Measurements from ENCODE around the gene AGPAT1.

AGPAT1 gene

DNA sequence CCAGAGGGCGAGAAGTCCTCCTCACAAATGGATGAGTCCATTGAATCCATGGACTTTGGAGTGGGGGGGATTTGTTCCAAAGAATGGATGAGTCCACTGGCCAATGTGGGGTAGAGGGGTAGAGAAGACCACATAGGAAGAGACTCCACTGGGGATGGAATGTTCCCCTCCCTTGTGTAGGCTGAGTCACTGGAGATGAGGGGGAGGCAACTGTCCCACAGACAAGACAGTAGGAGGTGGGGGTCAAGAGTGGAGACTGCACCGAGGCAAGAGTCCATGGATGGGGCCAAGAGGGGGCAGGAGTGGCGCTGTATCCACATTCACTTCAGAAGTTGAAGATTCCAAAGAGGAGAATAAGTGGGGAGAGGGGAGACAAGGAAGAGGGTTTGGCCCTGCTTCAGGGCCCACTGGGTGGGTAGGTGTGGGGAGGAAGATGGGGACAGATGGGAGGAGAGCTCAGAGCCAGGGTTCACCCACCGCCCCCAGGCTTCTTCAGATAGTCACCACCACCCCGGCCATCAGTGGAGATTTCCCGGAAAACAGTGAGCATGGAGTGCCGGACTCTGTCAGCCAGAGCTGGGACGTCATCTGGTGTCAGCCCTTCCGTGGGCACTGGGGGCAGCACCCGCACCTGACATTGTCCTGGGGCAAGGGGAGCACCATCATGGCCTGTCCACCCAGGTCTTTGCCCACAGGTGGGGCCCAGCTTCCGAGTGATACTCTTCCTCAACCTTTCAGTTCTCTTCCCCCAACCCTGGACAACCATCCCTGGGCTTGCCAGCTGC is 6.9 kb downstream of the AGPAT1 start:
- no peak for FAIRE-seq

DNA sequence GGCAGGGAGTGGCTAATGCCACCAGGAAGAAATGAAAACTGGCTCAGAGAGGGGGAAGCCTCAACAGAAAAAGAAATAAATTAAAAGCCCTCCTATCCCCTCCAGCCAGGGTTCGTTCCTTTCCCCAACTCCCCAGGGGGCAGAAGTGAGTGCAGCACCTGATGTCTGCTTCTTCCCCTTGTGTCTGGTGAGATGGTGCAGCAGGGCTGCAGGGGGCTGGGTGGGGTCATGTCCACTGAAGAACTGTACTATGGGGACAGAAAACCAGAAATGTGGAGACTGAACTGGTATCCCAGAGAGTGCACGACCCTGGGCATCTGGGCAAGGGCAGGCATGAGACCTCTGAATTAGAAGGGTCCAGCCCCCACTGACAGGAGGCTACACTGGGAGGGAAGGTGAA is 7.5 kb downstream of the AGPAT1 start:
- FAIRE-seq: no peak

DNA sequence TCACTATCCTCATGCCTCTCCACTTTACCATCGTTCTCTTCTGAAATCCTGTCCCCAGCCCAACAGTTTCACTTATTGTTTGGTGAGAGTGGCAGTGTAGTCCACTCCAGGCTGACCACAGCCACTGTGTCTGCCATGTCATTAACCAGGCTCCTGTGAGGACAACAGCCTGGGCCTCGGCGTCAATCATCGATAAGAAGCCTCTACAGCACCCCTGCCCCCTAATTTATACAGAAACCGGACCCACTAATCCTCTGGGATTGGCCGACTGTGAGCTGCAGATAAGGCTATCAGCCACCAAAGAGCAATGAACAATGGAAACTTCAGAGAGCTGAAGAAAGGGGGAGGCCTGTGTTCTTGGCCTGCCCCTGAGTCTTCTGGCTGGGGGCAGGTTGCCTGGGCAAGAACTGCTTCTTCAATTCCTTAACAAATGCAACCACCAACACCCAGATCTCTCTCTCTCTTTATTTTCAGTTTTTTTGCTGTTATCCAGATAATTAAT is 8.1 kb downstream of the AGPAT1 start:
- no peak for FAIRE-seq

DNA sequence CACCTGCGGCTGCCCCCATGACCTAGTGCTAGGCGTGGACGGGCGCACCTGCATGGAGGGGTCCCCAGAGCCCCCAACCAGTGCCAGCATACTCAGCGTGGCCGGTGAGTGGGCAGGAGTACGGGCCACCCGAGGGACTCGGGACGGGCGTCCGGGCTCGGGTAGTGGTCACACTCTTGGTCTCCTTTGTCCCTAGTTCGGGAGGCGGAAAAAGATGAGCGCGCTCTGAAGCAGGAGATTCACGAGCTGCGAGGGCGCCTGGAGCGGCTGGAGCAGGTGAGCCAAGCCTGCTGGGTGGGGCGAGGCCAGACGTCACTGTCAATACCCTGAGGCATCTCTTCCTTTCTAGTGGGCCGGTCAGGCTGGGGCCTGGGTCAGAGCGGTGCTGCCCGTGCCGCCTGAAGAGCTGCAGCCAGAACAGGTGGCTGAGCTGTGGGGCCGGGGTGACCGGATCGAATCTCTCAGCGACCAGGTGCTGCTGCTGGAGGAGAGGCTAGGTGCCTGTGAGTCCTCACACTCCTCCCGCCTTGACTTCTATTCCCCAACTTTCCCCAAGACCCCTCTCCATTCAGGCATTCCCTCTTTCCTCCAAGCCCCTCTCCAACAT is 8.6 kb downstream of the AGPAT1 start:
- FAIRE-seq: no peak

DNA sequence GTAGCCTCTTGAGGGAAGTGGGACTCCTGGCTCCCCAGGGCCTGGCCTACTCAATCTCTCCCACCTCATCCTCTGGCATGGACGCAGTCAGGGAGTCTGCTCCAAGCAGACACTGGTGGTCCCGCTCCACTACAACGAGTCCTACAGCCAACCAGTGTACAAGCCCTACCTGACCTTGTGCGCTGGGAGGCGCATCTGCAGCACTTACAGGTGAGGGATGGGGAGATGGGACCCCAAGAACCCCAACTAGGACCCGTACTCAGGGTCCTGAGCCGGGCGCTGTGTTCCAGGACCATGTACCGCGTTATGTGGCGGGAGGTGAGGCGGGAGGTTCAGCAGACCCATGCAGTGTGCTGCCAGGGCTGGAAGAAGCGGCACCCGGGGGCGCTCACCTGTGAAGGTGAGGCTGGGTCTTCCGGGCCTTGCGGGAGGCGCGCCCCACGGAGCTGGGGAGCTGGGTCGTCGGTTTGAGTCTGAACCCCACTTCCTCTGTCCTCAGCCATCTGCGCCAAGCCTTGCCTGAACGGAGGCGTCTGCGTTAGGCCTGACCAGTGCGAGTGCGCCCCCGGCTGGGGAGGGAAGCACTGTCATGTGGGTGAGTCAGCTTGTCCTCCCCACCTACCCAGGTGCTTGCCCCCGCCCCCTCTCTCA is 9.3 kb downstream of the AGPAT1 start:
- no peak for FAIRE-seq

DNA sequence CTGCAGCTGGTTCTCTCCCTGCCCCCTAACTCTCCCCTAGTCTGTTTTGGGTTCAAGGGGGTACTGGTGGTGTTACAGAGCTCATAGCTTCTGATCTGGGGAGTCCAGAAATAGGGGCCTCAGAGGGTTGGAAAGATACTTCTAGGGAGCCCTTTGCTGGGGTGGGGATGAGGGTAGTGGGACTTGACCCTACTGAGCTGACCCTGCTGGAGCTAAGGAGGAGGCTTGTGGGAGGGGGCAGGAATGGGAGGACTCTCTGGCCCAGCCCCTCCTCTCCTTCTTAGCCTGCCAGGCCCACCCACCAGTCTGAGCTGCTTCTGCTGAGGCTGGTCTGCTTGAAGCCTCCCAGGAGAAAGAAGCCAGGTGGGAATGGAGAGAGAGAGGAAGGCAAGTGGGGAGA is 11.6 kb downstream of the AGPAT1 start, which contains the start of gene EGFL8:
EGFL8 (plus strand) TSS at position 301 of the 400 bp plus-strand sequence. CDS start 1,571 bp downstream, outside the sequence.
- no peak for FAIRE-seq

DNA sequence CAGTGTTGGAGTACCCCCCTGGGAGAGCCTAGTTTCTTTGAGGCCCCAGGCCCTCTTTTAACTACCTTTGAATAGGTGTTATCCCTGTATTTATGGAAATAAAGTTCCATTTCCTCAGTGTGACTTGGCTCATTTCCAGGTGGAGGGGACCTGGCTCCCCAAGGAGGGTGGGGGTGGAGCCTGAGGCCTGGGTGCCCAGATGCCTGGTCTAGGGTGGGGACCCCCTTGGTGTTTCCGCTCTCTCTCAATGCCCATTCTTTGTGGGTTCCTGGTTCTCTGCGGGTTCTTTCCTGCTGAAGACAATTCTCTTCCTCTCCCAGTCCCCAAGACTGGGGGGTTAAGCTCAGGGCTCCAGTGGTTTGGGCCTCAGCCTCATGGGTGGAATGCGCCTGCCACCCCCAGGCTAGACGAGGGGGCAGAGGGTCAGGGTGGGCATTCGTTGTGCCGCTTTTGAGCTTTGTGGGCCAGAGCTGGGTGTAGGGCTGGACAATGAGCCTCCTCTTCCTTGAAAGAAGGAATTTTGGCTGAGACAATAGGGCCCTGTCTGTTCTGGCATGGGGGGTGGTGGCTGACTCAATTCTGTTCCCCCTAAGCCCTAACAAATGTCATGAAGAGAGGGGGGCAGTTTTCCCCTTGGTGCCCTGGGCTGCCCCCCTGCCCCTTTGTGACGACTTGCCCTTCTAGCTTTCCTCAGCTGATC is 12.2 kb downstream of the AGPAT1 start:
- FAIRE-seq: no peak

DNA sequence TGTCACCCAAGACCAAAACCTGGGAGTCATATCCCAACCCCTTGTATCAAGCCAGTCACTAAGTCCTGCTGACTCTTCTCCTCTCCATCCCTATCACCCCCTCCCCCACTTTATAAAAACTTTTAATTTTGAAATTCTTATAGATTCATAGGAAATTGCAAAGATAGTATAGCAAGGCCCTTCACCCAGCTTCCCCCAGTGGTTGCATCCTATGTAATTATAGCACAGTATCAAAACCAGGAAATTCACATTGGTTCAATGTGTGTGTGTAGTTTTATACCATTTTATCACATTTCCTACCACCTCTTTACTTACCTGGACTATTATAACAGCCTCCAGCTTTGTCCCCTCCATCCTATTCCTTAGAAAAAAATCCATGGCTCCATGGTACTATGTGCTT is 17.8 kb downstream of the AGPAT1 start:
- FAIRE-seq: no peak

DNA sequence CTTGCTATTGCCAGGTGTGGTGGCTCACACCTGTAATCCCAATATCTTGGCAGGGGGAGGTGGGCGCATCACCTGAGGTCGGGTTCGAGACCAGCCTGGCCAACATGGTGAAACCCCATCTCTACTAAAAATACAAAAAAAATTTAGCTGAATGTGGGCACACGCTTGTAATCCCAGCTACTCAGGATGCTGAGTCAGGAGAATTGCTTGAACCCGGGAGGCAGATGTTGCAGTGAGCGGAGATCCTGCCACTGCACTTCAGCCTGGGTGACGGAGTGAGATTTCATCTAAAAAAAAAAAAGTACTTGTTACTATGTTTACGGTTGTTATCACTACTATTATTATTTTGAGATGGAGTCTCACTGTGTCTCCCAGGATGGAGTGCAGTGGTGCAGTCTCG is 19.0 kb downstream of the AGPAT1 start:
- FAIRE-seq: no peak

DNA sequence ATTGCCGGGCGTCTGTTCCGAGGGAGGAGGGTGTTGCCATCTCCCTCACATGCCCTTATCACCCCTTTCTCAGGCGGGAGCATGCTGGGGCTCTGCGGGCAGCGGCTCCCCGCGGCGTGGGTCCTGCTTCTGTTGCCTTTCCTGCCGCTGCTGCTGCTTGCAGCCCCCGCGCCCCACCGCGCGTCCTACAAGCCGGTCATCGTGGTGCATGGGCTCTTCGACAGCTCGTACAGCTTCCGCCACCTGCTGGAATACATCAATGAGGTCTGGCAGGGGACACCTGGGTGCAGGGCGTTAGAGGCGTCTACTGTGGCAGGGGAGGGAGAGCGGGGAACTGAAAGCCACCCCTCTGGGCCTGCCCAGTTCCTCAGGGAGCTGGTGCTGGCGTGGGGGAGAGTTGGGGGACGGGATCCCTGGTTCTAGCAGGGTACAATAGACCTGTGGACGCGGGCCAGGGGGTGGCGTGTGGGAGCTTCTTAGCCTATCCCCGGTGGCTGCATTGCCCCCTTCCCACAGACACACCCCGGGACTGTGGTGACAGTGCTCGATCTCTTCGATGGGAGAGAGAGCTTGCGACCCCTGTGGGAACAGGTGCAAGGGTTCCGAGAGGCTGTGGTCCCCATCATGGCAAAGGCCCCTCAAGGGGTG is 21.2 kb downstream of the AGPAT1 start:
- FAIRE-seq: no peak

DNA sequence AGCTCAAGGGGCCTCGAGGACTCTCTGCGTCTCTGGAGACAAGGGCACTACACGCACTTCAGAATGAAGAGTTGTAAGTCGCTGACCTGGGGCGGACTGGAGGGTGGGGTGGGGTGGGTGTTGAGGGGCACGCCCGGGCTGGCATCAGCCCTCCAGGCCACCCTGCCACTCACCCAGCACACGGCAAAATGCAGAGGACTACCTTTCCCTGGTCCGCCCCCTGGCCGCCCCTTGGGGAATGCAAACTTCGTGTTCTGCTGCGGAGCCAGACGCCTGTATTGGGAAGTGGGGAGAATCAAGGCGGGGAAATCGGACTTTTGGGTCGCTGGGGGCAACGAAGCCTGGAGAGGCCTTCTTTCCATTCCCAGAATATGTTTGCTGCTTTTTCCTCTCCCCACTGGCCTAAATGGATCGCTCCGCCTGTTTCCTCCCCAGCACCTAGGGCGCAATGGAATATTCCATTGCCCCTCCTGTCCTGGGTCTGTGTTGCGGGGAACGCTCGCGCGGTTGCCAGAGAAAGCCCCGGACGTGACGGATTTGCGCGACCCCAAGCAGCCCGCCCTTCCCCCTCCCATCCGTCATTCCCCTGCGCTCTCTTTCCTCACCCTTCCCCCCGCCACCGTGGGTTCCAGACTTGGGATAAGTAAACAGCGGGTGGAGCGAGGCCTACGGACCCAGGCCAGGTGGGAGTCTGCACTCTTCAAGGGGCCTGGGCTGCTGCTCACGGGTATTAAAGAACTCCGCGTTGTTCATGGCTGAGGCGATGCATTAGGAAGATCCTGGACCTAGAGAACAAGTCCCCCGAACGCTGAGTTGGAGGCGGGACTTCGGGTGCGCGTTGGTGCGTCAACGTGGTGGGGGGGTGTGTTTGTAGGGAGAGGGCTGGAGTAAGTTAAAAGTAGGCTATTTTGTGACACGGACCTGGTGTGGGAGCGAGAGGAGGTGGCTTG is 22.0 kb downstream of the AGPAT1 start, which contains the start of gene PPT2:
PPT2 (plus strand) TSS at position 578 of the 950 bp plus-strand sequence. CDS start 454 bp downstream, outside the sequence.
- no peak for FAIRE-seq

DNA sequence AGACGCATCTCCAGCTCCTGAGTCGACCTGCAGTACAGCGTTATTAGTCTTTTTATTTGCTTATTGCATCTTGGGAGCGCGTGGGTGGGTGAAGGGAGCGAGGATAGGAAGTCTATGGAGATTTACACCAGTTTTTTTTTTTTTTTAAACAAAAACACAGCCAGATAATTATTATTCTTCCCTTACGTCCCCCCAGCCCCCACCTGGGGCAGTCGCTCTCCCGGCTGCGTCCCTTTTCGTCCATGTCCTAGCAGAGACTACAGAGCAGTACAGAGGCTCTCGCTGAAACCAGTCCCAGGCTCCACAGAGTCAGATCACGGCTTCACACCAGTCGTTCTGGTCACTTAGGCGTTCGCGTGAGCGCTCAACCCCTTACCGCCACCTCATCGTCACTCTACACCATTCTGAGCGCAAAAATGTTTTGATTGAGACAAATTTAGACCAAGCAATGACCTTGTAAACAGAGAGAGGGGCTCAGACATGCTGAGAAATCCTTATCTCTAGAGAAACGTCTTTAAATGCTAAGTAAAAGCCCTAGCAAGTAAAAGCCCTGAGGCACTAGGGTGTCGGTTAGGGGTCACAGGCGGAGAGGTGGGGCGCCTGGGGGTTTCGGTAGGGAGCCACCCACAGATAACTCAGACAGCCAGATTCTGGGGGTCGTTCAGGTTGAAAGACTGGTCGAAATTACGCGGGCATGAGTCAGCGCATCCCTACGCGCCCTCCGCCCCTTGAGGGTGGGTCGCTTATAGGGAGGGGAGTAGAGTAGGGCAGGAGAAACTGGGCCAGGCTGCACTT is 22.9 kb downstream of the AGPAT1 start:
- no peak for FAIRE-seq

DNA sequence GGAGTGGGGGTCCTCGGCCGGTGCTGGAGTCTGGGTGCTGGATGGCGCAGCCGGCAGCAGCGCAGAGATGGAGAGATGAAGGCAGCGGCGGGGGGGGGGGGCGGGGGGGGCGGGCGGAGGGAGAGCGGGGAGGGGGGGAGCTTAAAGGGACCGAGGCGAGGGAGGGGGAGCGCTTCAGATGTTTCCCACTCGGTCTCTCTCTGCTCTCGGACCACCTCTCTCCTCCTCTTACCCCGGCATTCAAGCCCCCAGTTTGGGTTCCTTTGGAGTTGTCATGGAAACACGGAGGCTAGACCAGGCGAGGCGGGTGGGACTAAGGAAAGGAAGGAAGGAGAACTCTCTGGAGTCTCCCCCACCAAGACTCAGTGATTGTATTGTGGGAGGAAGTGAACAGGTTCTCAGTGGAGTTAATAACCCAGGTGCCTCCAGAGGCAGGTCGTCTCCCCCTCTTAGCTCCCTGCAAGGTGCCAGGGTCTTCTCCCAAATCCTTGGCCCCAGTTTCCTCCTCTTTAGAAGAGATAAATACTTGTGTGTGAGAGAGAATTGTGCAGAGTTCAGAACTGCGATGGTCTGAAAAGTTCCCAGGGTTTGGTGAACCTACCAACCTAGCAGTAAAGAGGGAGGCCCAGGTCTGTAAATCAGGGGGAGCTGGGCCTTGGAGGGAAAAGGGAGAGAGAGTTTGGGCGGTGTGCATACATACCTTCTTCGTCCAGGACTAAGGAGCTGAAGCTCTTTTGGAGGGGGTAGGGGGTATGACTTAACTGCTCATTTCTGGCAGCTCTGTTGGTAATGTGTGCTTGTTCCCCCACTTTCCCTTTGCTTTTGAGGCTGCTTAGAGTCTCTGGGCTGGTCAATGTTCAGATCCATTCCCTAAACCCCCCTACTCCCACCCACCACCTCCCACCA is 23.8 kb downstream of the AGPAT1 start, which contains the start of gene PRRT1:
PRRT1 (minus strand) TSS at position 77 of the 906 bp plus-strand sequence. CDS start 112 bp downstream, outside the sequence.
- no peak for FAIRE-seq

DNA sequence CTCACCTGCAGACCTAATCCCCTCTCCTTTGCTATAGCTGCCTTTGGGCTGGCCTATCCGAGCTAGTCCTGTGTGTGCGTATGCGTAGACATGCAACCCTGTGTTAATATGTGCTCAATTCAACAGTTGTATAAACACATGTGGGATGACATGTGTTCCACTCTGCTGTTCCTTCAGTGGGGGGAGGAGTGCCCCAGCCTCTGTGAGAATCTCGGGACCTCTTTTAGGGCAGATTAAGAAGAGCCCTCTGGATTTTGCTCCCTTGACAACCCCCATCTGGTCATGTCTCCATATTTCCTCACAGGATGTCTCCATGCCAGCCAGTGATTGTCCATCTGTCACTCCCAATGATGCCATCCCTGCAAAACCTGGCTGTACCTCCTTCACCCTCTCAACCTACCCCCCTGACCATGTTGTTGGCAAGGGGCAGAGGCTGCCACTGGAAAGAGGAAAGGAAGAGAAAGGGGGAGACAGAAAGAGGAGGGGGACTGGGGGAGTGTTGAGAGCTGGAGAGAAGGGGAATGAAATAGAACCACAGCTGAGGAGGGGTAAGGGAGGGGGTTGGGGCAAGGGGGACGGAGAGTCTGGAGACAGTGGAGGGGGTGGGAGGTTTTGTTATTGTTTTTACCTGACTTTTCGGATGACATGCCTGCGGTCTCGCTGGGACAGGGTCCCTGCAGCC is 24.6 kb downstream of the AGPAT1 start:
- FAIRE-seq: no peak

DNA sequence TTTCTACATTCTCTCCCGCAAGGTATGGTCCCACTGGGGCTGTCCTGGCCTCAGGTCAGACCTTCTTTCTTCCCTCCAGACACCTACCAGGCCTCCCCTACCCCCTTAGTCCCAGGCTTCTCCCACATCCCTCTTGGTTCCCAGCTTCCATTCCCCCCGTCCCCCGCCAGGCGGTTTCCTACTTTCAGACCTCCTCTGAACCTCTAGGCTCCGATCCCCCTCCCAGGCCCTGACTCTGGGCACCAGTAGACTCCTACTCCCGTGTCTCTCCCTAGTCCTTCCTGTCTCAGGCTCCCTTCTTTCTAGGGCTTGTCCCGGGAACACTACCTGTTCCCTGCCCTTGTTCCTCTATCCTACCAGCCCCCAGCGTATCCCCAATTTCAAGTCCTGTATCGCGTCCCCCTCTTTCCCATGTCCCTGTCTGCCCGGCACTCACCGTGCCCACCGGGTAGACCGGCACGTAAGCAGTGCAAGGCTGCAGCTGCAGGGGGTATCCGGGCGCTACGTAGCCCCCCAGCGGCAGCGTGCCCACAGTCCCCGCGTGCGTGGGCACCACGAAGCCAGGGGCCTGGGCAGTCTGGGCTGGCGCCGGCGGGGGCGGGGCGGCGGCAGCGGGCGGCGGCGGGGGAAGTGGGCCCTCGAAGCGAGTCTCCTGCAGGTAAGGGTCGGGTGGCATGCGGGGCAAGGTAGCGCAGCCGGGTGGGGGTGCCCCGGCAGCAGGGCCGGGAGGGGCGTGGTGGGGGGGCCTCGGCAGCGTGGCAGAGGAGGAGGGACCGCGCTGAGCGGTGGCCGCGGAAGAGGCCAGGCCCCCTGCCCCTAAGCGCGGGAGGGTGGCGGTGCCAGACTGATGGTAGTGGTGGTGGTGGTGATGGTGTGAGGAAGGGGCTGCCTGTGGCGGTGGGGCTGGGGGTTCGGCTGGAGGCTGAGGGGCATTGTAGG is 25.7 kb downstream of the AGPAT1 start:
- no peak for FAIRE-seq

DNA sequence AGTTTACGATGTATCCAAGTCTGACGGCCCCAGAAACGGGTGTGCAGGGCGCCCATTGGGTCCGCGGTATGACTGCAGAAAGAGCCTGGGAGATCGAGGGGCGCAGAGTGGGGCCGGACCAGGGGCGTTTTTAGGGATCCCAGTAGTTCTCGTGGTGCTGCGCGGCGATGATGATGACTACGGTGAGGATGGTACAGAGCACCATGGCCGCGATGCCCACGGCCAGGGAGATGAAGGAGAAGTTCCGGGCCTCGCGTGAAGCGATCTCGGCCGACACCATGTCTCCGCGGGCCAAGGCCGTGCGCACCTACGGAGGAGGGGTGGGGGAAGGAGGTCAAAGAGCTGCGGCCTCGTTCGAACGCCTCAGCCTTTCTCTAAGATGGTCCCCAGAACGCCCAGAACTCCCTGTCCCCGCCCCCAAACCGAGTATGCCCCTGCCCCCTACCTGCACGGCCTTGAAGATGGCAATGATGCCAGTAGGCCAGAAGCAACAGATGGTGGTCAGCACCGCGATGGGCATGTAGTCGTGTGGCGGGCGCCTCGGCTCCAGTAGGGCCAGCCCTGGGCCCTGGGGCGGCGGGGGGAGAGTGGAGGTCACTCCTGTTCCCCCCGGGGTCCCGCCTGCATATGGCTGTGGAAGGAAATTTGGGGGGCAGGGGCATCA is 26.7 kb downstream of the AGPAT1 start:
- FAIRE-seq: no peak

All from colon (tissue), 2 donors.